Stimulated activated CD4-positive, alpha-beta T cell treated with anti-CD3 and anti-CD28 coated beads, TNF-alpha, amount 100 ng/mL, for 48 hours (primary cell): ENCODE results near the gene MARCHF3.

Experiments used
- DNase-seq, 3 donors: peaks; one replicate each; pipeline ENCODE4 v3.0.0-alpha.2; 2020; ENCODE audit warnings: low read depth in 3 of 3

MARCHF3 gene

GRCh38 chr5:126877602-126878001 is 152.8 kb downstream of the MARCHF3 start:
- DNase-seq: no peak

- no peak for DNase-seq
These were observed 155.0 kb downstream of the MARCHF3 start for GRCh38 chr5:126875303-126875785.

GRCh38 chr5:126872561-126873354 is 157.6 kb downstream of the MARCHF3 start:
- no peak for DNase-seq

GRCh38 chr5:126871441-126871840 is 158.9 kb downstream of the MARCHF3 start:
- DNase-seq: no peak

- DNase-seq: no peak
These were observed 161.3 kb downstream of the MARCHF3 start for GRCh38 chr5:126869005-126869451.

GRCh38 chr5:126868338-126869004 is 161.9 kb downstream of the MARCHF3 start:
- DNase-seq: no peak

- no peak for DNase-seq
These were observed 163.3 kb downstream of the MARCHF3 start for GRCh38 chr5:126866851-126867636.

GRCh38 chr5:126865299-126865698 is 165.1 kb downstream of the MARCHF3 start:
- DNase-seq: no peak

GRCh38 chr5:126864042-126864688 is 166.2 kb downstream of the MARCHF3 start:
- no peak for DNase-seq

GRCh38 chr5:126863402-126863801 is 167.0 kb downstream of the MARCHF3 start:
- no peak for DNase-seq

GRCh38 chr5:126858441-126858840 is 171.9 kb downstream of the MARCHF3 start:
- no peak for DNase-seq

- DNase-seq: no peak
These were observed 172.6 kb downstream of the MARCHF3 start for GRCh38 chr5:126857472-126858410.

GRCh38 chr5:126855266-126855665 is 175.1 kb downstream of the MARCHF3 start:
- DNase-seq: no peak

- no peak for DNase-seq
These were observed 175.7 kb downstream of the MARCHF3 start for GRCh38 chr5:126854526-126855110.

GRCh38 chr5:126853541-126854307 is 176.6 kb downstream of the MARCHF3 start:
- peak in 1 of 3 donors; percentile 16 for DNase-seq

GRCh38 chr5:126852841-126853271 is 177.5 kb downstream of the MARCHF3 start:
- DNase-seq: no peak

GRCh38 chr5:126852091-126852571 is 178.2 kb downstream of the MARCHF3 start:
- no peak for DNase-seq

GRCh38 chr5:126851501-126852011 is 178.8 kb downstream of the MARCHF3 start:
- DNase-seq: no peak

- DNase-seq: no peak
These were observed 181.2 kb downstream of the MARCHF3 start for GRCh38 chr5:126849101-126849678.
